Measurements from ENCODE around the gene WNT11.

WNT11 gene

DNA sequence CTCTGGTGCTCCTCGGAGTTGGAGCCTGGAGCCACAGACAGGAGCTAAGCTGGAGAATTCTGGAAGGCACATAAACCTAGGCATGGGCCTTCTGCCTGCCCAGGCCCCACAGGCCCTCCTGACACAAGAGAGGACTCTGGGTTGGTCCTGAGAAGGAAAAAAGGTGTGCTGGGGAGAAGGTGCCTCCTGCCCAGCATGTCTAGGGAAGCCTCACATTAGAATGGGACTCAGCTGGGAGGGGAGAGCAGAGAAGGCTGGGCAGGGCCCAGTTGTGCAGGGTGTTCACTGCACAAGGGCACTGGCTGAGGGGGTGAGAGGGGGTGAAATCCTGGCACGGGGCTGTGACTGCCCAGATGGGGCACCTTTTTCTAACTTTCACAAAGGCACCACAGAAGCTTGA lies 39.4 kb upstream of the WNT11 start:
- Histone ChIP-seq H3K27ac (ENCODE audit: low read length) (no peak overlapping the region), H3K4me3 (ENCODE audit: low read length) (no peak overlapping the region), H3K36me3 (ENCODE audit: control insufficient read depth, insufficient read depth, low read length) (no peaks in the 10 kb centered on the region), H3K9me3 (ENCODE audit: control insufficient read depth, insufficient read depth, low read length) (no peaks in the 10 kb centered on the region), H3K27me3 (ENCODE audit: control insufficient read depth, insufficient read depth, low read length) (peaks cover 2% of the 10 kb centered on the region; the same call in 1 of the 2 replicates), H3K4me1 (ENCODE audit: control insufficient read depth, insufficient read depth, low read length) (peaks cover 5% of the 10 kb centered on the region)
- no CpG with 5 or more reads among the region's 2 CpGs for WGBS (ENCODE audit: insufficient coverage, insufficient read length)
- DNase-seq (ENCODE audit: low read depth, low spot score) = no peak

DNA sequence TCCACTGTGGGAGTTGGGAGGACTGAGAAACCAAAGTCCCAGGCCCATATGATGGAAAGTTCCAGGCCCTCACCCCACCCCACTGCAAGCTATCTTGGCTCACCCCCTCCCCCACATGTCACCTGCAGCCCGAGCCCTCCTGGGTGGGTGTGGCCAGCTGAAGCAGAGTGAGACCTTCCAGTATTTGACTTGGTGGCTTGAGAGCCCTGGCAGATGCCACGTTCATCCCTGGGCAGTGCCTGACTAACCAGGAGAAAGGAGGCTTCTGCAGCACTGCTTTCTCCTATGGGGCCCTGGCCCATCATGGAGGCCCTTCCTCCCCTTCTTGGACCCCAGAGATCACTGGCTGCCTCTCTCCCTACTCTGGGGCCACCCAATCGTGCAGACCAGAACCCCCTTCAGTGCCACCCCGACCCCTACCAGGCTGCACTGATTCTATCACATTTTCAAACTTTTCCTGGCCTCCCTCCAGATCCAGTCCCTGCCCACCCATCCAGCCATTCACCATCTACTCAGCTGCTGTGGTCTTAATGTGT lies 38.1 kb upstream of the WNT11 start:
- Histone ChIP-seq H3K9me3 (ENCODE audit: control insufficient read depth, insufficient read depth, low read length) (no peaks in the 10 kb centered on the region), H3K4me3 (ENCODE audit: low read length) (no peak overlapping the region), H3K4me1 (ENCODE audit: control insufficient read depth, insufficient read depth, low read length) (peaks cover 5% of the 10 kb centered on the region), H3K27ac (ENCODE audit: low read length) (no peak overlapping the region), H3K36me3 (ENCODE audit: control insufficient read depth, insufficient read depth, low read length) (no peaks in the 10 kb centered on the region), H3K27me3 (ENCODE audit: control insufficient read depth, insufficient read depth, low read length) (peaks cover 2% of the 10 kb centered on the region; the same call in 1 of the 2 replicates)
- DNase-seq (ENCODE audit: low read depth, low spot score) = no peak
- WGBS (ENCODE audit: insufficient coverage, insufficient read length) = no CpG with 5 or more reads among the region's 4 CpGs

DNA sequence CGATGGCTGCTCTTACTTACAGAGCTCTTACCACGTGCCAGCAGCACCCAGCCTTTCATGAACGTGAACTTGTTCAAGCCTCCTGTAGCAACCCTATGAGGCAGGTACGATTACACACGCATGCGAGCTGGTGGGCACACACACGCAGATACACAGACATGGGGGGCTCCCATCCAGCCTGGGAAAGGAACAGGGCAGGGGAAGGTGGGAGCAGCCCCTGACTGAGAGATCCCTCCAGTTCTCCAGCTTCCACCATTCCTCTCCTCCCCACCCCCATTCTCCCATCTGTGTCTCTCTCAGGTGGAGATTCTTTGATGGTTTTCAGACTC lies 37.6 kb upstream of the WNT11 start:
- Histone ChIP-seq H3K27ac (ENCODE audit: low read length) (no peak overlapping the region), H3K27me3 (ENCODE audit: control insufficient read depth, insufficient read depth, low read length) (peaks cover 2% of the 10 kb centered on the region; the same call in 1 of the 2 replicates), H3K4me1 (ENCODE audit: control insufficient read depth, insufficient read depth, low read length) (peaks cover 5% of the 10 kb centered on the region), H3K36me3 (ENCODE audit: control insufficient read depth, insufficient read depth, low read length) (no peaks in the 10 kb centered on the region), H3K9me3 (ENCODE audit: control insufficient read depth, insufficient read depth, low read length) (no peaks in the 10 kb centered on the region), H3K4me3 (ENCODE audit: low read length) (no peak overlapping the region; the same call in 1 of the 2 replicates)
- WGBS (ENCODE audit: insufficient coverage, insufficient read length) = no CpG with 5 or more reads among the region's 7 CpGs
- no peak for DNase-seq (ENCODE audit: low read depth, low spot score)

DNA sequence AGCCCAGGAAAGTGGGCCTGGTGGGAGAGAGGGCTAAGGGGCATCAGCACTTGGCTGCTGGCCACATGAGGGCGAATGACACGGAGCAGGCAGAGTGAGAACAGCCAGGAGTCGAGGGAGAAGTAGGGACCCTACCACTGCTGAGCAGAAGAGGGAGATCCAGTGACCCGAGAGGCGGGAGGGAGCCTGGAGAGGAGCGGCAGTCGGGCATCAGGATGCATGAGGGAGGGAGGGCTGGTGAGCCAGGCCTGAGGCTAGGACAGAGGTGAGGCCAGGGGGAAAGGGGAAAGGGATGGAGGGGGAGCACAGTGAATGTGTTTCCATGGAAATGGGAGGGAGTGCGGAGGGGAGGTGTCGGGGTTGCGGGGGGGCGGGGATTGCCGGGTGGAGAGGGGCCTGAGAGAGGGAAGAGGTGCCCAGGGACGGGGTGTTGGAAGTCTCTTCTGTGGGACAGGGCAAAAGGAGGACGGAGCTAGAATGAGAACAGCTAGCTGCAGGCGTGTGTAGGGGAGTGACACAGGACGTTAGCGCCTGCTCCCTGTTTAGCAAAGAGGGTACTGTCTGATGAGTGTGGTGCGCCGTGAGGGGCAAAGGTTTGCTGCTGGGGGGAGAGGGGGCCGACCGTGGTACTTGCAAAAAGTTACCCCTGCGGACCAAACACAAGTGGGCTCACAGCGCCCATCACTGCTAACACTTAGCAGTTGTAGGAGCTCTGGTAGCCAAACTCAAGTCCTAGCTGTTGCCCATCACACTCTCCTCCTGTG lies 37.1 kb upstream of the WNT11 start:
- Histone ChIP-seq H3K27ac (ENCODE audit: low read length) (no peak overlapping the region), H3K27me3 (ENCODE audit: control insufficient read depth, insufficient read depth, low read length) (peaks cover 2% of the 10 kb centered on the region; the same call in 1 of the 2 replicates), H3K4me3 (ENCODE audit: low read length) (peak overlapping the region; percentile 6; the same call in 1 of the 2 replicates), H3K4me1 (ENCODE audit: control insufficient read depth, insufficient read depth, low read length) (peaks cover 5% of the 10 kb centered on the region), H3K36me3 (ENCODE audit: control insufficient read depth, insufficient read depth, low read length) (no peaks in the 10 kb centered on the region), H3K9me3 (ENCODE audit: control insufficient read depth, insufficient read depth, low read length) (no peaks in the 10 kb centered on the region)
- no peak for DNase-seq (ENCODE audit: low read depth, low spot score)
- no CpG with 5 or more reads among the region's 23 CpGs for WGBS (ENCODE audit: insufficient coverage, insufficient read length)

DNA sequence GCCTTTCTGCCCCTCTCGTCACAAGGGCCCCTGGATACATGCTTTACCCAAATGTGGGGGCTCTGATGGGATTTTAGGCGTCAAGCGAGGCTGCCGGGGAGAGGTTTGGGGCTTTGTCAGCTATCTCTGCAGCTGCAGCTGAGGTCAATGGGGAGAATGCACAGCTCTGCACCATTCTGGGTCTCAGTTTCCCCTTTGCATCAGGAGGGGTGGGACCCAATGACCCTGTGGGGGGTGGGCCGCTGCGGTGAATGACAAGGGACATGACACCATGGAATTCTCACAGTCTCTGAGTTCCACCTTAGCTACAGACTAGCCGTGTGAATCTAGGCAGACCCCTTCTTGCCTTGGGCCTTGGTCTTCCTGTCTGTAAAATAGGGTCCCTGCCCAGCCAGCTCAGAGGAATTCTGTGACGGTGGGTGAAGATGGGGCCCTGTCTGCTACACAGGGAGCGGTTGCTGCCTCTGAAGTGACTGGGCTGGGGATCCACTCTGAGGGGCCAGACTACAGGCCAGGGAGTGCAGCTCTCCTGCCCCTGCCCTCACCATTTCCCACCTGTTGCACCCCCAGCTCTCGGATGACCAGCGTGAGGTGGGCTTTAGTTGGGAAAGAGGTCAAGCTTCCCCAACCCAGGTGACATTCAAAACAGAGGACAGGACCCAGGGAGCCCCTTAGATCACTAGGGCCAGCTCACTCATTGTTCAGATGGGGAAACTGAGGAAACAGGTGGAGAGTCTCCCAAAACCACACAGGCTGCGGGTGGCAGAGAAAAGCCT lies 35.9 kb upstream of the WNT11 start:
- H3K27ac ChIP-seq (ENCODE audit: low read length) = no peak overlapping the region
- no CpG with 5 or more reads among the region's 12 CpGs for WGBS (ENCODE audit: insufficient coverage, insufficient read length)
- H3K27me3 ChIP-seq (ENCODE audit: control insufficient read depth, insufficient read depth, low read length) = peaks cover 2% of the 10 kb centered on the region; the same call in 1 of the 2 replicates
- peaks cover 5% of the 10 kb centered on the region for H3K4me1 ChIP-seq (ENCODE audit: control insufficient read depth, insufficient read depth, low read length)
- H3K4me3 ChIP-seq (ENCODE audit: low read length) = no peak overlapping the region
- no peaks in the 10 kb centered on the region for H3K36me3 ChIP-seq (ENCODE audit: control insufficient read depth, insufficient read depth, low read length)
- no peak for DNase-seq (ENCODE audit: low read depth, low spot score)
- no peaks in the 10 kb centered on the region for H3K9me3 ChIP-seq (ENCODE audit: control insufficient read depth, insufficient read depth, low read length)

DNA sequence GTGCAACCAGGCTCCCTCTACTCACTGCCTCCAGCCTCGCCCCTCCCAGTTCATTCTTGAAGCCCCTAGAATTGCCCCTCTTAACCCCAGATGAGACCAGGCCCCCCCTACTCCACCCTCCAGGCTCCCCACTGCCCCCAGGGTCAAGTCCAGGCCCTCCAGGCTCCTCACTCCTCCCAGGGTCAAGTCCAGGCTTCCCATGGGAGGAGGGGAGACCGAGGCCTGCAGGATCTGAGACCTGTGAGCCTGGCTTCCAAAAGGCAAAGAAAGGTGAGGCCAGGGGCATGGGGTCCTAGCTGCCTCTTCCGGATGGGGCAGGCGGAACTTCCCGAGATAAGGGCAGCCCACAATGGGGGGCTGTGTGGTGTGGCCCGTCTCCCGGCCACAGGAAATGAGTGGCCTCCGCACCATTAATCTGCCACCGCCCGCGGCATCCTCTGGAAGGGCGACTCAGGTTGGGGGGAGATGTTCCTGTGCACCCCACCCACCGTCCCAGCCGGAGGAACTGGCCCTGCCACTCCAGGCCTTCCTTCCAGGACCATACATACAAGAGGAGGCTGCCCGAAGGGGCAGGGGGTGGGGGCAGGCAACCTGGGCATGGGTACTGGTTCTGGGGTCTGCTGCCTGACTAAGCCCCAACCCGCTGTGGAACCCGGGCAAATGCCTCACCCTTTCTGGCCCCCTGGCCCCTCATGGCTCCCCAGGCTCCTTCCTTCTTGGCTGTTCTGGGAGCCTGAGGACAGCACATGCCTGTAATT lies 35.1 kb upstream of the WNT11 start:
- DNase-seq (ENCODE audit: low read depth, low spot score) = no peak
- no peak overlapping the region for H3K4me3 ChIP-seq (ENCODE audit: low read length)
- no peaks in the 10 kb centered on the region for H3K9me3 ChIP-seq (ENCODE audit: control insufficient read depth, insufficient read depth, low read length)
- H3K27me3 ChIP-seq (ENCODE audit: control insufficient read depth, insufficient read depth, low read length) = peaks cover 2% of the 10 kb centered on the region; the same call in 1 of the 2 replicates
- H3K27ac ChIP-seq (ENCODE audit: low read length) = no peak overlapping the region
- H3K4me1 ChIP-seq (ENCODE audit: control insufficient read depth, insufficient read depth, low read length) = peaks cover 5% of the 10 kb centered on the region
- WGBS (ENCODE audit: insufficient coverage, insufficient read length) = no CpG with 5 or more reads among the region's 17 CpGs
- H3K36me3 ChIP-seq (ENCODE audit: control insufficient read depth, insufficient read depth, low read length) = no peaks in the 10 kb centered on the region

DNA sequence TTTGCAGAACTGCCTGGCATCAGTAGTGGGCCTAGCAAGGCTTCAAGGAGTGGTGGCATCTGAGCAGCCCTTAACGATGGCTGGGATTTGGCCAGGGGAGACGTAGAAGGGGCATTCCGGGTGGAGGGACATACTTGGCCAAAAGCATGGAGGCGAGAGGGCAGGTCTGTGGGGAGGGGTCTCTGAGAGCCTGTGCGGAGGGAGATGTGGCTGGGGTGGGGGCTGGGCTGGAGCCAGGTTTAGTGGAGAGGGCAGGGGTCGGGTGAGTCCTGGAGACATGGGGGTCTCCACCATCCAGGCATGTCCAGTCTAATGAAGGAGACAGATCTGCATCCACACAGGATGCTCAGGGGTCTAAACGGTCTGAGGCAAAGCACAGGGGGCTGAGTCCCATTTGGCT lies 34.4 kb upstream of the WNT11 start:
- Histone ChIP-seq H3K9me3 (ENCODE audit: control insufficient read depth, insufficient read depth, low read length) (no peaks in the 10 kb centered on the region), H3K36me3 (ENCODE audit: control insufficient read depth, insufficient read depth, low read length) (no peaks in the 10 kb centered on the region), H3K4me1 (ENCODE audit: control insufficient read depth, insufficient read depth, low read length) (peaks cover 5% of the 10 kb centered on the region), H3K27me3 (ENCODE audit: control insufficient read depth, insufficient read depth, low read length) (peaks cover 2% of the 10 kb centered on the region; the same call in 1 of the 2 replicates), H3K4me3 (ENCODE audit: low read length) (no peak overlapping the region), H3K27ac (ENCODE audit: low read length) (no peak overlapping the region)
- no peak for DNase-seq (ENCODE audit: low read depth, low spot score)
- WGBS (ENCODE audit: insufficient coverage, insufficient read length) = no CpG with 5 or more reads among the region's 7 CpGs

DNA sequence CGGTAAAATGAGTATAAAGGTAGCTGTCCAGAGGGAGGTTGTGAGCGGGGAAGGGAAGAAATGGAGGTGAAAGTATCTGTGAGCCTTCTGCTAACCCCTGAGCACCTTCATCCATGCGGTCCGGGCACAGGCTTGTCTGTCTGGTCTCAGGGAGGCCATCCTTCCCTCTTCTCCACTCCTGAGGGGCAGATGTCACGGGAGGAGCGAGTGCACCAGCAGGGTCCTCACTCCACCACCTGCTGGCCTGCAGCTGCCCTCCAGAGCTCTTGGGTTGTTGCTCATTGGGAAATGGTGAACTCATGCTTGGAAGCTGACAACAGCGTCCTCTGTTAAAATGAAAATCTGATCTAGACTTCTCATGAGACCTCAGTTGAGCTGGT lies 33.8 kb upstream of the WNT11 start:
- no CpG with 5 or more reads among the region's 7 CpGs for WGBS (ENCODE audit: insufficient coverage, insufficient read length)

DNA sequence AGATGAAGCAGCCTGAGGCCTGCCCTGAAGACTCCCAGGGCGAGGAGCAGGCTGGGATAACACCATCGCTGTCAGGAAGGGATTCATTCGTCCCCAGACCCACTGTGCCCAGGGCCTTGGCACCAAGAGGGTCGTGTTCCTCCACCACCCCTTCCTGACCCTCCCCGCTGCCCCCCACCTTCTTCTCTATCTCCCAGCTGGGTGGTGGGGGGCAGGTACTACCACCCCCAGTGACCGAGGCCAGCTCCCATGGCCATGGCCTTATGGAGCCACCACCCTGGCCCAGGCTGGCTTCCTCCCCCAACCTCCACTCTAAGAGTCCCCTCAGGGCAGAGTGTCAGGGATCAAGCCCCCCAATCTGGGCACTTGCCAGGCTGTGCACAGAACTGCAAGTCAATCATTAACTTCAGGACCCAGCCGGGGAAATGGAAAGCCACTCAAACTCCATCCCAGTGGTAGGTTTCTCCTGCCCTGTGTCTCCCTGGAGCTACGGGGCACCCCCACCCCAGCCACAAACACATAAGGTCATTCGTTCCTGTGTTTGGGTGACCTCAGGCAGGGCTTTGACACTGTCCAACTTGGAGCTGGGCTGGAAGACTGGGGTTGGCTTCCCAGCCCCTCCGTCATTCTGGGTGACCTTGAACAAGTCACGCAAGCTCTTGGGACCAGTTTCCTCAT lies 33.3 kb upstream of the WNT11 start:
- WGBS (ENCODE audit: insufficient coverage, insufficient read length) = no CpG with 5 or more reads among the region's 11 CpGs
- no peaks in the 10 kb centered on the region for H3K9me3 ChIP-seq (ENCODE audit: control insufficient read depth, insufficient read depth, low read length)
- no peak for DNase-seq (ENCODE audit: low read depth, low spot score)
- H3K36me3 ChIP-seq (ENCODE audit: control insufficient read depth, insufficient read depth, low read length) = no peaks in the 10 kb centered on the region
- peaks cover 5% of the 10 kb centered on the region for H3K4me1 ChIP-seq (ENCODE audit: control insufficient read depth, insufficient read depth, low read length)
- H3K27ac ChIP-seq (ENCODE audit: low read length) = no peak overlapping the region
- no peak overlapping the region for H3K4me3 ChIP-seq (ENCODE audit: low read length)
- peaks cover 2% of the 10 kb centered on the region; the same call in 1 of the 2 replicates for H3K27me3 ChIP-seq (ENCODE audit: control insufficient read depth, insufficient read depth, low read length)

More for the DNA sequence above, 33.8 kb upstream of the WNT11 start:
- Histone ChIP-seq H3K4me1 (ENCODE audit: control insufficient read depth, insufficient read depth, low read length) (peaks cover 5% of the 10 kb centered on the region), H3K27me3 (ENCODE audit: control insufficient read depth, insufficient read depth, low read length) (peaks cover 2% of the 10 kb centered on the region; the same call in 1 of the 2 replicates), H3K9me3 (ENCODE audit: control insufficient read depth, insufficient read depth, low read length) (no peaks in the 10 kb centered on the region), H3K27ac (ENCODE audit: low read length) (no peak overlapping the region), H3K4me3 (ENCODE audit: low read length) (no peak overlapping the region), H3K36me3 (ENCODE audit: control insufficient read depth, insufficient read depth, low read length) (no peaks in the 10 kb centered on the region)
- no peak for DNase-seq (ENCODE audit: low read depth, low spot score)

Measured in iPS DF 6.9 (cell line).